SW 1271 (cell line): Measurements from ENCODE around the gene HIP1.
"Not testable (repeated sequence)": the region's sequence is repeated elsewhere in the genome, so short reads cannot be mapped to it uniquely, and the experiment has no call there.

Experiments
- DNase-seq, 2 experiments: peaks; one replicate each; lab custom pipeline; 2025; lab: John Stamatoyannopoulos, UW

HIP1 gene

DNA sequence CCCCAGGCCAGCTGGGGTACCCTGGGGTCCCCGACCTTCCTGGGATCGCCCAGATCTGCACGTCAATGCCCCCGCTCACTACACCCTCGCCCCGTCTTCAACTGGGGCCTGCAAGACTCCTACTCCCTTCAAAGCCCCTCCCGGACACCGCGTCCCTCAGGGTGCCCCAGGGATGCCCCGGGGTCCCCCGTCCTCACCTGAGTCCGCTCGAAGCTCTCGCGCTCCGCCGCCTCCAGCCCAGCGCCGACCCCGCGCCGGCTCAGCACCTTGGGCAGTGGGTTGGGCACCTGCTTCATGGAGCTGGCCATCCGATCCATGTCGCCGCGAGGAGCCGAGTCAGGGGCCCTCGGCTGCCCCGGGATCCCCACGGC is at the start of gene HIP1:
Gene HIP1 (minus strand): TSS at position 338 of the 371 bp plus-strand sequence. CDS start 21 bp downstream, at position 317.
- no peak for DNase-seq

DNA sequence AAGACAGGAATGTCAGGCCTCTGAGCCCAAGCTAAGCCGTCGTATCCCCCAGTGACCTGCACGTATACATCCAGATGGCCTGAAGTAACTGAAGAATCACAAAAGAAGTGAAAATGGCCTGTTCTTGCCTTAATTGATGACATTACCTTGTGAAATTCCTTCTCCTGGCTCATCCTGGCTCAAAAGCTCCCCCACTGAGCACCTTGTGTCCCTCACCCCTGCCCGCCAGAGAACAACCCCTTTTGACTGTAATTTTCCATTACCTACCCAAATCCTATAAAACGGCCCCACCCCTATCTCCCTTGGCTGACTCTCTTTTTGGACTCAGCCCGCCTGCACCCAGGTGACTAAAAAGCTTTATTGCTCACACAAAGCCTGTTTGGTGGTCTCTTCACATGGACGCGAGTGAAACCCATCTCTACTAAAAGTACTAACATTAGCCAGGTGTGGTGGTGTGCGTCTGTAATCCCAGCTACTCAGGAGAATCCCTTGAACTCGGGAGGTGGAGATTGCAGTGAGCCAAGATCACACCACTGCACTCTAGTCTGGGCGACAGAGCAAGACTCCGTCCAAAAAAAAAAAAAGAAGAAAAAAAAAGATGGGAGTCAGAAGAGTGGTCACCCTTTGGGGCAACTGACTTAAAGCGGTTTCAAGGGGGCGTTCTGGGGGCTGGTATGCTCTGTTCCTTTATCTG is 49.6 kb upstream of the HIP1 start:
- DNase-seq: not testable (repeated sequence)

DNA sequence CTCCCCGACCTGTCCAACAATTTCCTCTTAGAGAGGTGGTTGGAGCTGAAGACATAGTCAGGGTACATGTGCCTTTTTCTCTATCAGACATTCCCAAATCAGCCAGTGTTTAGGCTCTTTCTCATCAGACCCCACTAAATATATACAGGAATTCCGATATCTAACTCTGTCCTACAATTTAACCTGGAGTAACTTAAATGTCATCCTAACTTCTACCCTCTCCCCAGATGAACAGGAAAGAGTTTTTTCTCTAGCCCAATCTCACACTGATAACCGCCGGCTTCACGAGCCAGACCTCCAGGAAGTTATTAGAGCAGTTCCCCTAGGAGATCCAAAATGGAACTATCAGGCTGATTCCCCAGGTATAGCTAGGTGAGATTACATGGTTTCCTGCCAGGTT is 44.3 kb upstream of the HIP1 start:
- DNase-seq: not testable (repeated sequence)

DNA sequence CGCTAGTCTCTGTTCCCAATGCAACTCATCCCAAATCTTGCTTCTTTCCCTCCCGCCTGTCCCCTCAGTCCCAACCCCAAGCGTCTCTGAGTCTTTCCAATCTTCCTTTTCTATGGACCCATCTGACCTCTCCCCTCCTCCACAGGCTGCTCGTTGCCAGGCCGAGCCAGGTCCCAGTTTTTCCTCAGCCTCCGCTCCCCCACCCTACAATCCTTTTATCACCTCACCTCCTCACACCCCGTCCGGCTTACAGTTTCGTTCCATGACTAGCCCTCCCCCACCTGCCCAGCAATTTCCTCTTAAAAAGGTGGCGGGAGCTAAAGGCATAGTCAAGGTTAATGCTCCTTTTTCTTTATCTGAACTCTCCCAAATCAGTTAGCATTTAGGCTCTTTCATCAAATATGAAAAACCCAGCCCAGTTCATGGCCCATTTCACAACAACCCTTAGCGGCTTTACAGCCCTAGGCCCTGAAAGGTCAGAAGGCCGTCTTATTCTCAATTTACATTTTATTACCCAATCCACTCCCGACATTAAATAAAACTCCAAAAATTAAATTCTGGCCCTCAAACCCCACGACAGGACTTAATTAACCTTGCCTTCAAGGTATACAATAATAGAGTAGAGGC is 42.0 kb upstream of the HIP1 start:
- DNase-seq: not testable (repeated sequence)

DNA sequence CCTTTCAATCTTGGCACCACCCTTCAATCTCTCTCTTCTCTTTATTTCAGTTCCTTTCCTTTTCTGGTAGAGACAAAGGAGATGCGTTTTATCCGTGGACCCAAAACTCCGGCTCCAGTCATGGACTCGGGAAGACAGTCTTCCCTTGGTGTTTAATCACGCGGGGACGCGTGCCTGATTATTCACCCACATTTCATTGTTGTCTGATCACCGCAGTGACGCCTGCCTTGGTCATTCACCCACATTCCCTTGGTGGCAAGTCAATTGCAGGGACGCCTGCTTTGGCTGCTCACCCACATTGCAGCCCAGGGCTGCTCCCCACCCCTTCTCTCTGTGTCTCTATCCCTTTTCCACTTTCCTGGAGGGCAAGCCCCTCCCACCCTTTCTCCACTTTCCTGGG is 40.8 kb upstream of the HIP1 start:
- not testable (repeated sequence) for DNase-seq

DNA sequence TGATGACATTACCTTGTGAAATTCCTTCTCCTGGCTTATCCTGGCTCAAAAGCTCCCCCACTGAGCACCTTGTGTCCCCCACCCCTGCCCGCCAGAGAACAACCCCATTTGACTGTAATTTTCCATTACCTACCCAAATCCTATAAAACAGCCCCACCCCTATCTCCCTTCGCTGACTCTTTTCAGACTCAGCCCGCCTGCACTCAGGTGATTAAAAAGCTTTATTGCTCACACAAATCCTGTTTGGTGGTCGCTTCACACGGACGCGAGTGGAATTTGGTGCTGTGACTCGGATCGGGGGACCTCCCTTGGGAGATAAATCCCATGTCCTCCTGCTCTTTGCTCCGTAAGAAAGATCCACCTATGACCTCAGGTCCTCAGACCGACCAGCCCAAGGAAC is 40.3 kb upstream of the HIP1 start:
- not testable (repeated sequence) for DNase-seq

DNA sequence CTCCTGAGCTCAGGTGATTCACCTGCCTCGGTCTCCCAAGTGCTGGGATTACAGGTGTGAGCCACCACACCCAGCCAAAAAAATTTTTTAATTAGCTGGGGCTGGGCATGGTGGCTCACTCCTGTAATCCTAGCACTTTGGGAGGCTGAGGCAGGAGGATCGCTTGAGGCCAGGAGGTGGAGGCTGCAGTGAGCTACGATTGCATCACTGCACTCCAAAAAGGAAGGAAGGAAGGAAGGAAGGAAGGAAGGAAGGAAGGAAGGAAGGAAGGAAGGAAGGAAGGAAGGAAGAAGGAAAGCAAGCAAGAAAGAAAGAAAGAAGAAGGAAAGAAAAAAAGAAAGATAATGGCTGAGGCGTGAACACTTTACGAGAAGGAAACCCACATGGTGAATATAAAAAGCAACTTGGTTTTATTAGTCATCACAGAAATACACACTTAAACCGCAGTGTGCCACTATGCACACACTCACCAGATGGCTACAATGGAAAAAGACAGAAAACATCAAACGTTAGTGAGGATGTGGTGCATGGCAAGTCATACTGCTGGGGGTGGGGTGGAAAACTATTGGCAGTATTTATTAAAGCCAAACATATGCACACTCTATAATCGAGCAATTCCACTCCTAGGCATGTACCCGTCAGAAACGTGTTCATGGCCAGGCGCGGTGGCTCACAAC is 37.7 kb upstream of the HIP1 start:
- DNase-seq: peak in 1 of 2 experiments; percentile 21

DNA sequence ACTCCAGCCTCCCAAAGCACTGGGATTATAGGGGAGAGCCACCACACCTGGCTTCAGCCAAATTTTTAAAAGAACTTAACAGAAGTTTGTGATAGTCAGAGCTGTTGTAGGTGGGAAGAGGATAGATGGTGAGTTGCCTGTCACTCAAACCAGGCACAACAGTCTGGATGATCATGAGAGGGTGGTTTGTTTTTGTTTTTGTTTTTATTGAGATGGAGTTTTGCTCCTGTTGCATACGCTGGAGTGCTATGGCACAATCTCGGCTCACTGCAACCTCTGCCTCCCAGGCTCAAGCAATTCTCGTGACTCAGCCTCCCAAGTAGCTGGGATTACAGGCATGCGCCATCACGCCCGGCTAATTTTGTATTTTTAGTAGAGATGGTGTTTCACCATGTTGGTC is 35.2 kb upstream of the HIP1 start:
- DNase-seq: not testable (repeated sequence)

DNA sequence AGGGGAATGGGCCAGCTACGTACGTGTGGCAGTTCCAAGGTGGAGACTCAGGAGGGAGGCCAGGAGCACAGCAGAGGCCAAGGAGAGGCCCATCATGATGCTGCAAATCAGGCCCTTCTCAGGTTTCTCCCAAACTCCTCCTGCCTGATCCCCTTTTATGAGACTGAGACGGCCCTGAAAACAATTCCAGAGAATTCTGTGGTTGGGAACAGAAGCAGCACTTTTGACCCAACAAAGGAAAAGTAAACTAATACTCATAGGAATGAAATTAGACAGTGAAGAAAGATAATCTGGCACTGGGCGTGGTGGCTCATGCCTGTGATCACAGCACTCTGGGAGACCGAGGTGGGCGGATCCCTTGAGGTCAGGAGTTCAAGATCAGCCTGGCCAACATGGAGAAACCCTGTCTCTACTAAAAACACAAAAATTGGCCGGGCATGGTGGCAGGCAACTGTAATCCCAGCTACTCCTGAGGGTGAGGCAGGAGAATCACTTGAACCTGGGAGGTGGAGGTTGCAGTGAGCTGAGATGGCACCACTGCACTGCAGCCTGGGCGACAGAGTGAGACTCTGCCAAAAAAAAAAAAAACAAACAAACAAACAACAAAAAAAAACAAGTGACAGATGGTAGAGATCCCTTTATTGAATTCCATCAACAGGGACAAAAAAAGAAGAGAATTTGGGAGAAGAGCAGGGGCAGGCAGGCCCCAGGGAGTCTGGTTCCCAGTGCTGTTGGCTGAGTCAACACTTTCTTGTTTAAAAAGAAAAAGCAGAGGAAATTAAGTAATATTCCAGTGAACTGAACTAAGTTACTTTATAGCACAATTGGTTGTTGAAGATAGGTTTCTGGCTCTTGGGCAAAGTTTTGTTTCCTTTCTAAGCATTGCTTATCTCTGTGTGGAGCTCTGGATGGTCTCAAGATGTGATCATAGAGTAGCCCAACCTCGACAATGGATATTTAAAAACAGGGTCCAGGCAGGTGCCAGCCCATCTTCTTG is 33.6 kb upstream of the HIP1 start, which contains the start of gene CCL26:
Gene CCL26 (minus strand): TSS at position 131 of the 997 bp plus-strand sequence. CDS start 35 bp downstream, at position 96.
- DNase-seq: peak in 1 of 2 experiments; percentile 6

DNA sequence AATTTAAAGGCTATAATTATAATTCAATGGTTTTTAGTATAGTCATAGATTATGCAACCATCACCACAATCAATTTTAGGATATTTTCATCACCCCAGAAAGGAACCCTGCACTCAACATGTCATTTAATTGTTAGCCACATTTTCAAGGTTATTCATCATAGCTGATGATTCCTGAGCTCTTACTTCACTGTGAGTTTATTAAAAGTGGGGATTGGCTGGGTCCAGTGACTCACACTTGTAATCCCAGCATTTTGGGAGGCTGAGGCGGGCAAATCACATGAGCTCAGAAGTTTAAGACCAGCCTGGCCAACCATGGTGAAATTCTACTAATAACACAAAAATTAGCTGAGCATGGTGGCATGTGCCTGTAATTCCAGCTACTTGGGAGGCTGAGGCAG is 32.5 kb upstream of the HIP1 start:
- no peak for DNase-seq

DNA sequence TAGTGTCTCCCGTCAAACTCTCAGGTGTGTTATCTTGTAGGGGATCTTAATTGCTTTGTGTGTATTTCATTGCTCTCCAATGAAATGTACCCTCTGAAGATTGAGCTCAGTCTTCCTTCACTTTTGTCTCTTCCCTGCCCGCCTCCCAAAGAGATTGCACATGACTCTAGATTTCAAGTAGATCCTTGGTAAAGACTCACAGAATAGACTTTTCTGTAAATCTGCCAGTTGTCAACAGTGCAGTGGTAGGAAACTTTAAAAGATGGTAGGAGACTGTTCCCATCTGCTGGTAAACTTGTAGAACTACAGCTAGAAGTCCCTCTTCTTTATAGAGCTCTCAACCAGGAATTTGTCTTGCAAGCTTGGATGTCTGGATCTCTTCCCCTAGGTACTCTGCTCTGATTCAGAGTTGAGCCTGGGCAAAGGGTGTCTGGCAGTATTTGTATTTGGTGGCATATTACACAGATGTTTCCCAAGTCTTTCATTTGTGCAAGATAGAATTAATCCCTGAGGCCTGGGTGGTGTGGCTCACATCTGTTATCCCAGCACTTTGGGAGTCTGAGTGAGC is 23.7 kb upstream of the HIP1 start:
- DNase-seq: peak in 1 of 2 experiments; percentile 81

DNA sequence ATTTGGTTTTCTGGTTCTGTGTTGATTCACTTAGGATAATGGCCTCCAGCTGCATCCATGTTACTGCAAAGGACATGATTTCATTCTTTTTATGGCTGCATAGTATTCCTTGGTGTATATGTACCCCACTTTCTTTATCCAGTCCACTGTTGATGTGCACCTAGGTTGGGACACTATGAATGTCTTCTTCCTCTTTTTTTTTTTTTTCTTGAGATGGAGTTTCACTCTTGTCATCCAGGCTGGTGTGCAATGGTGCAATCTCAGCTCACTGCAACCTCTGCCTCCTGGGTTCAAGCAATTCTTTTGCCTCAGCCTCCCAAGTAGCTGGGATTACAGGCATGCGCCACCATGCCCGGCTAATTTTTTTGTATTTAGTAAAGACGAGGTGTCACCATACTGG is 23.1 kb upstream of the HIP1 start:
- not testable (repeated sequence) for DNase-seq

DNA sequence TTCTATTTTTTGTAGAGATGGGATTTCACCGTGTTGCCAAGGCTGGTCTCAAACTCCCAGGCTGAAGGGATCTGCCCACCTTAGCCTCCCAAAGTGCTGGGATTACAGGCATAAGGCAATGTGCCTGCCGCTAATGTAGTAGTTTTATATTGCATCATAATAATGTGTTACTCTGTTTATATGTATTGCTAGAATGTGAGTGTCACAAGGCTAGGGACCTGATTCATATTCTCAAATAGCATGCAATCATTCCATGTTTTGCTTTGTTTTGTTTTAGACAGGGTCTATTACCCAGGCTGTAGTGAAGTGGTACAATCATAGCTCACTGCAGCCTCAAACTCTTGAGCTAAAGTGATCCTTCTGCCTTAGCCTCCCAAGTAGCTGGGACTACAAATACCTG is 19.8 kb upstream of the HIP1 start:
- no peak for DNase-seq

DNA sequence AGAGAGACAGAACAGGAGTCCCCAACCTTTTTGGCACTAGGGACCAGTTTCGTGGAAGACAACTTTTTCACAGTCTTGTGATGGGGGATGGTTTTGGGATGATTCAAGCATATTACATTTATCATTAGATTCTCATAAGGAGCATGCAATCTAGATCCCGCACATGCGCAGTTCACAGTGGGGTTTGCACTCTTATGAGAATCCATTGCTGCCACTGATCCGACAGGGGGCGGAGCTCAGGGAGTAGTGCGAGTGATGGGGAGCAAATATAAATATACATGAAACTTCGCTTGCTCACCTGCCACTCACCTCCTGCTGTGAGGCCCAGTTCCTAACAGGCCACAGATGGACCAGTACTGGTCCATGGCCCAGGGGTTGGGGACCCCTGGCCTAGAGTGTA is 19.1 kb upstream of the HIP1 start:
- DNase-seq: no peak

DNA sequence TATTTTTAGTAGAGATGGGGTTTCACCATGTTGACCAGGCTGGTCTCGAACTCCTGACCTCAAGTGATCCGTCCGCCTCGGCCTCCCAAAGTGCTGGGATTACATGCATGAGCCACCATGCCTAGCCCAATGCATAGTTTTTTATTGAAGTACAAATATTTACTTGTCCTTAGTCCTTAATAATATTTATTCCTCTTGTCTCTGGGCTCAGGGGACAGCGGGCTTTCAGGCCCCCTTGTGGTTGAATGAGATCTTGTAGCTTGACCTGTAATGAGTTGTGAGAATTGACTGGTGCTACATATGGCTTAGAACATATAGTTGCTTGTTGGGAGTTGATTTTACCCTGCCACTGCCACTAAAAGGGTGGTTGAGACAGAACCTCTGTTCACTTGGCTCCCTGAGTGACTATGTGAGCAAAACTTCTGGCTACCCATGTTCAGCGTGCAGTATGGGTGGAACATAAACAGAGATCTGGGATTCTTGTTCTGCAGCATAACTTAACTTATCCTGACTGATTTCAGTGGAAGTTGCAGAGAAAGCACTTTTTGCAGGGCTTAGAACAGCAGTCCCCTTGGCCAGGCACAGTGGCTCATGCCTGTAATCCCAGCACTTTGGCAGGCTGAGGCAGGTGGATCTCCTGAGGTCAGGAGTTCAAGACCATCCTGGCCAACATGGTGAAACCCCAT is 18.4 kb upstream of the HIP1 start:
- peak in 1 of 2 experiments; percentile 35 for DNase-seq

DNA sequence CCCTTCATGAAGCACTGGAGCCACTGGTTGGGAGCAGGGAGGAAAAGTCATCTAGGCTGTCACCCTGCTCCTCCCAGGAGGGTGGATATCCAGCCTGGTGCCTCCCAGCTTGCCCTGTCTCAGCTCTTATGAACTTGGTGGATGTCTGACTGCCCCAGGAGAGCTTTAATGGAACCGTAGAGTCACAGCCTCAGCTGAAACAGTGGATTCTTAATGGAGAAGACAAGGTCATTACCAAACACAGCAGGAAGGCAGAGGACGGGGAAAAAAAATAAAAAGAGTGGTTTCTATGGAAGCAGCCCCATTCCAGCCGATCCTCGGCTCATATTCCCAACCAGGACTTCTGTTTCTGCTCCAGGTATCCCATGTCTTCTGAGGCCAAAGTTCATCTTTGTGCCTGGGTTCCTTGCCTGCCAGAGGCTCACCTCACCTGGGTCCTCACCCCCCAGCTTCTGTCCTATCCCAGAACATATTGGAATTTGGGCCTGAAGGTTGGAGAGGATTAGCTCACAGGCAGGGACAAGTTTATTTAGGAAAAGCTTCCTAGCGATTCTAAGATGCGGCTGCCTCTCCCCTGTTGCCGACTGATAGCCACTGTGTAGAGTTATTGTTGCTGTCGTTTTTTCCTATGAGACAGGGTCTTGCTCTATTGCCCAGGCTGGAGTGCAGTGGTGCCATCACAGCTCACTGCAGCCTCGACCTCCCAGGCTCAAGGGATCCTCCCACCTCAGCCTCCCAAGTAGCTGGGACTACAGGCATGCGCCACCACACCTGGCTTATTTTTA is 17.7 kb upstream of the HIP1 start:
- DNase-seq: no peak

DNA sequence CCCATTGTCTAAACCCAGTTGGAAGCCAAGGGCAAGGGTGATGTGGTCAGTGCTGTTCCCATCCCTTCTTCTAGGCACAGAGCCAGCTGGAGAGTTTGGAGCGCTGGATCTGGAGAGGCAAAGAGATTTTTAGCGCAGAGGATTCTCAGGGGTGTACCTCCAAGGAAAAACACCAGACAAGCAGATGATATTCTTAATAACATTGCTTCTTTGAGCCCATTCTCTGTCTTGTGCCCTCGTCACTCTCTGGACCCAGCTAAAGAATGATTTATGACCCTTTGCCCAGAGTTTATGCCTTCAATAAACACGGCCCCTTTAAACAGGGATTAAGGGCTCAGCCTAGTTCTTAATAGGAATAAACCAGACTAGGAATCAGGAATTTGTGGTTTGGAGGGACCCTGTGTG is 4.7 kb upstream of the HIP1 start:
- DNase-seq: no peak

DNA sequence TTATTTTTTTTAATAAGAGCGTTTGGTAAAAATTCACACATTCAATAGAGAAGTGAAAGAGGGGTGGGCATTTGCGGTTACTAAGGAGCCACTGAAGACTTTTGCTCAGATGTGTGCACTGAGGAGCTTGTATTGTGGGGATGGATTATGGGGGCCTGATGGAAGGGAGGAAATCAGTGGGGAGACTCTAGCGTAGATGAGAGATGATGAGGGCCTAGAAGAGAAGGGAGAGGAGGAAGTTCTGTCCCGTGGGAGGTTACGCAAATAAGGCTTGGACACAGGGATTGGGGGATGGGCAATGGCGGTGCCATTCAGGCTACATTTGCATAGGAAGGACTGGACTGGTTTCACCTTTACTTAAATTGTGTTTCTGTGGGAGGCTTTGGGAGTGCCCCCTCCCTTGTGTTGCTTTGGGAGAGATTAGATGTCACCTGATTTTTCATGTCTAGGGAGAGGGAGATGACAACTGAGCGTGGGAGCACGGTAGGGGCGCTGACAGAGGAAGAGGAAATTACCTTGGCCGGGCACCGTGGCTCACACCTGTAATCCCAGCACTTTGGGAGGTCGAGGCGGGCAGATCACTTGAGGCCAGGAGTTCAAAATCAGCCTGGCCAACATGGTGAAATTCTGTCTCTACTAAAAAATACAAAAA is 2.2 kb upstream of the HIP1 start:
- no peak for DNase-seq
